Skin of body (tissue), 2 donors: ENCODE data around the gene UBE2H. TPM values are rescaled to one million over a fixed set of nuclear protein-coding genes. Genes with fewer than 3 reads are reported as not detected.

Source experiments
- DNase-seq: peaks from one replicate; lab custom pipeline; 2025; lab: John Stamatoyannopoulos, UW
- total RNA-seq: library from RNA; depleted of rRNA; stranded (reverse); fragments of >200 nt; gene quantifications from one replicate; pipeline ENCODE4 v1.2.3, GENCODE V29; 2014

The UBE2H gene
- total RNA-seq, 1 donor from 2014 or later = 80.6 TPM

DNA sequence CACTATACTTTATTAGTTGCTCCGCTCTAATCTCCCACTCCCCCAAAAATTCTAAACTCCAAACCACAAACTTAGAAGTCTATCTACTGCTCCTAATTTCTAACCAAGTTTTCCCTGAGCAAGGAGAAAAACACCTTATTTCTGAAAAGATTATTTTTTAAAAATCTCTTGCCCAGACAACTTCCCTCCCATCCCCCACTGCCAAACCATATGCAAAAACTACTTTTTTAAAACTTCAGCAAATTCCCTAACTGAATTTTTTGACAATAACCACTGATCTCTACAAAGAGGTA lies 1.9 kb downstream of the UBE2H start:
- no peak for DNase-seq

GRCh38 chr7:129950191-129950932 lies 2.4 kb downstream of the UBE2H start:
- peak; percentile 77 for DNase-seq

DNA sequence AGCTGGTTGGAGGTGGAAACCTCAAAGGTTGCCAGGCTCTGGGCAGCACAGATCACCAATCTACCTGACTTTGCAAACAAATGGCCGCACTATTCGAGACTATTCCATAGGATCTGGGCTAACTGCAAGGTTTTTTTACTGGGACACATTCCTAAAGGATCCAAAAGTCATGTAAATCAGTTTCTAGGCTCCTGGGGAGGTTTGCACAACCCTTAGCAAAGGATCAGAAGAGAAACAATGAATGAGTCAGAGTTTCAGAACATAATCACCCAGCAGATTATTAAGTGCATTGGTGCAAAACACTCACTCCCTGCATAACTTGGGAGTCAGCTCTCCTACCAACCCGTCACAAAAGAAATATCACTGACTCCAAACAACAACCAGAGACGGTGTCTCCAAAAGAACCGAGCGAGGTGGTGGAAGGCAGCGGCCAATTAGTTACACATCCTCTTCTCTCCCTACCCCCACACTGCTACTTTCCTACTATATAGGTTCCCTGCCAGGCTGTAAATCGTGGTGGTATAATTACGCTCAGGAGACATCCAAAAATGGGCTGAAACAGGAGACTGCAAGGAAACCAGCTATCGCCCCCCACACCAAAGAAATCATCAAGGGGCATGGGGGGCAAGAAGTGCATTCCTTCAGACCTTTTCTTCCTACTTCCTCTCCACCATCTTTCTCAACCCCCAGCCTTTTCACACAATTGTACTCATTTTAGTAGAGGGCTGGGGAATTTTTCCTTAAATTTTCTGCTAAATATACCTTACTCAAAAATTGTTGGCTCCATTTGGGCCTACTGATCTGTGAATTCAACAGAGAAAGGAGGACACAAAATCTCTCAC lies 3.2 kb downstream of the UBE2H start:
- peak; percentile 65 for DNase-seq

- peak; percentile 96 for DNase-seq
Observed at GRCh38 chr7:129948877-129949291, 3.9 kb downstream of the UBE2H start.

GRCh38 chr7:129948338-129948737 lies 4.4 kb downstream of the UBE2H start:
- DNase-seq = no peak

GRCh38 chr7:129947701-129948100 lies 5.1 kb downstream of the UBE2H start:
- DNase-seq = no peak

- peak; percentile 14 for DNase-seq
Observed at GRCh38 chr7:129947049-129947448, 5.7 kb downstream of the UBE2H start.

GRCh38 chr7:129946282-129946681 lies 6.5 kb downstream of the UBE2H start:
- DNase-seq = no peak

- DNase-seq = no peak
Observed at GRCh38 chr7:129943352-129943751, 9.4 kb downstream of the UBE2H start.

GRCh38 chr7:129940329-129940728 lies 12.4 kb downstream of the UBE2H start:
- DNase-seq = no peak

- no peak for DNase-seq
Observed at GRCh38 chr7:129939881-129940280, 12.9 kb downstream of the UBE2H start.

GRCh38 chr7:129933627-129934026 lies 19.1 kb downstream of the UBE2H start:
- no peak for DNase-seq

- DNase-seq = no peak
Observed at GRCh38 chr7:129926618-129927017, 26.1 kb downstream of the UBE2H start.

DNA sequence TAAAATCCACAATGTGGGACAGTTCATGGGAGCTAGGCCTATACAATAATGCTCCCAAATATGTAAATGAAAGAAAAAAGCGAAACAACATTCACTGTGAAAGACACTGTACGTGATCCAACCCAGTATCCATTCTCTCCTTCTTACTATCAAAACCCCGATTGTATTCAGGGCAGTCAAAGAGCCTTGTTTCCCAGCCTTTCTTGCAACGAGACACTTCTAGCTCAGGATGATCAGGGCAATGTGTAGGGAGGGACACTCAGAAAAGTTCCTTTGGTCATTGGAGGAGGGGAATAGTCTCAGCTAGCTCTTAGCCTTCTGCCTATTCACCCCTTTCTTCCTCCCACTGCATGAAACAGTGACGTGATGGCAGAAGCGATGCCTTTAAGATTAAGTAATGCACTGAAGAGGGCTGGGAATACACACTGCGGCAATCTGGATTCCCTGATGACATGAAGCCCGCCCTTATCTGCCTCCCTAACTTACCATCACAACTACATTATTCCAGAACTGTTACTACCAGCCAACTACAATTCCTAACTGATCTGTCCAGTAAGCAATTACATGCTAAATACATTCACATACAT lies 27.3 kb downstream of the UBE2H start:
- peak; percentile 76 for DNase-seq

- no peak for DNase-seq
Observed at GRCh38 chr7:129924602-129925001, 28.2 kb downstream of the UBE2H start.

- DNase-seq = no peak
Observed at GRCh38 chr7:129923709-129924108, 29.1 kb downstream of the UBE2H start.

- no peak for DNase-seq
Observed at GRCh38 chr7:129919492-129919891, 33.3 kb downstream of the UBE2H start.

GRCh38 chr7:129918922-129919321 lies 33.8 kb downstream of the UBE2H start:
- DNase-seq = no peak

GRCh38 chr7:129917934-129918333 lies 34.8 kb downstream of the UBE2H start:
- DNase-seq = no peak

GRCh38 chr7:129914536-129915272 lies 38.1 kb downstream of the UBE2H start:
- no peak for DNase-seq

DNA sequence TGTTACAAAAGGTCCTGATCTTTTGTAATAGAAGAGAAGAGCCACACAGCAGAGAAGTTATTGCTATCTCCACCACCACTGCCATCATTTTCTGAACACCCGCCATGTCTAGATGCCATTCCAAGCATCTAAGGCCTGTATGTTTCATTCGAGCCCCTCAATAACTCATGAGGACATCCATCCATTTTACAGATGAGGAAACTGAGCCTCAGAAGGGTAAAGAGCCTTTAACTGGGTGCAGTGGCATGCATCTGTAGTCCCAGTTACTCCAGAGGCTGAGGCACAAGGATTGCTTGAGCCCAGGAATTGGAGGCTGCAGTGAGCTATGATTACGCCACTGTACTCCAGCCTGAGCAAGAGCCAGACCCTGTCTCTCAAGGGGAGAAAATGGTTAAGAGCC lies 39.3 kb downstream of the UBE2H start:
- DNase-seq = no peak

- no peak for DNase-seq
Observed at GRCh38 chr7:129911790-129912189, 41.0 kb downstream of the UBE2H start.
